ENCODE measurements around the gene ALB. TPM values are rescaled to one million over a fixed set of nuclear protein-coding genes. Genes with fewer than 3 reads are reported as not detected.

ALB gene
- total and polyA plus RNA-seq, 2 of the 8 experiments (the other 6 are each of a cell fraction or from before 2014, with no cell fraction given), result 0.12 TPM; not detected in 1

- TF ChIP-seq EZH2 (IDR thresholded peaks at IDR 0.05; ENCODE audit: low read depth, low read length, severe bottlenecking) (no peak), ATF3 (IDR thresholded peaks at IDR 0.05; ENCODE audit: insufficient read depth, low read depth, low read length) (no peak), CREB1 (IDR thresholded peaks at IDR 0.05) (no peak), TEAD4 (IDR thresholded peaks at IDR 0.05; ENCODE audit: low read depth, low read length) (no peak), SIX5 (IDR thresholded peaks at IDR 0.05; ENCODE audit: low read depth, low read length) (no peak)
These were observed 25.0 kb downstream of the ALB start (continued) for GRCh38 chr4:73429118-73429517.

Data from H1 (cell line).